ENCODE measurements around the gene BAZ1B. TPM values are rescaled to one million over a fixed set of nuclear protein-coding genes. Genes with fewer than 3 reads are reported as not detected.

BAZ1B gene
- total RNA-seq, 1 experiment from 2014 or later: 66.3 TPM

DNA sequence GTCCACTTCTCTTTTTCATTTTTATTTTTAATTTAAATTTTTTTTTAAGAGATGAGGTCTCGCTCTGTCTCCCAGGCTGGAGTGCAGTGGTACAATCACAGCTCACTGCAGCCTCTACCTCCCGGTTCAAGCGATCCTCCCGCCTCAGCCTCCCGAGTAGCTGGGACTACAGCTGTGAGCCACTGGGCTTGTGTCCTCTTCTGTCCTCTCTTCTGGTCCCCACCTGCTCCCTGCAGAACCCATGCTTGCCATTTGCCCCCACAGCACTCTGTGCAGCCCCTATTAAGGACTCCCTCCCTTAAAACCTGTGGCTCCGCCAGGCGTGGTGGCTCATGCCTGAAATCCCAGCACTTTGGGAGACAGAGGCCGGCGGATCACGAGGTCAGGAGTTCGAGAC lies 97.6 kb downstream of the BAZ1B start:
- H3K36me3 Mint-ChIP-seq: no peaks in the 10 kb centered on the region
- H3K9me3 Mint-ChIP-seq: no peaks in the 10 kb centered on the region
- CTCF ChIA-PET: interaction anchor here (0.7 to 2.8 kb wide), 9 partner anchors 9 to 106 kb away, joined by 3 to 21 read pairs (median 4); partner anchors contain the start of gene FZD9
- POLR2A ChIA-PET: interaction anchor here (1.0 kb wide), 1 partner anchor 84 kb away, joined by 3 read pairs; no protein-coding TSS in a partner anchor
- no peak overlapping the region for H3K27ac Mint-ChIP-seq
- DNase-seq (ENCODE audit: low spot score): no peak
- TF ChIP-seq ETV6 (CRISPR knock-in tag; IDR thresholded peaks at IDR 0.05): no peak
- TF ChIP-seq, protein P1, sequence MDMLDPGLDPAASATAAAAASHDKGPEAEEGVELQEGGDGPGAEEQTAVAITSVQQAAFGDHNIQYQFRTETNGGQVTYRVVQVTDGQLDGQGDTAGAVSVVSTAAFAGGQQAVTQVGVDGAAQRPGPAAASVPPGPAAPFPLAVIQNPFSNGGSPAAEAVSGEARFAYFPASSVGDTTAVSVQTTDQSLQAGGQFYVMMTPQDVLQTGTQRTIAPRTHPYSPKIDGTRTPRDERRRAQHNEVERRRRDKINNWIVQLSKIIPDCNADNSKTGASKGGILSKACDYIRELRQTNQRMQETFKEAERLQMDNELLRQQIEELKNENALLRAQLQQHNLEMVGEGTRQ (CRISPR knock-in tag; IDR thresholded peaks at IDR 0.05): no peak
- no peak for TF ChIP-seq RELA (CRISPR knock-in tag; IDR thresholded peaks at IDR 0.05; ENCODE audit: borderline replicate concordance)
- TF ChIP-seq, protein P2, sequence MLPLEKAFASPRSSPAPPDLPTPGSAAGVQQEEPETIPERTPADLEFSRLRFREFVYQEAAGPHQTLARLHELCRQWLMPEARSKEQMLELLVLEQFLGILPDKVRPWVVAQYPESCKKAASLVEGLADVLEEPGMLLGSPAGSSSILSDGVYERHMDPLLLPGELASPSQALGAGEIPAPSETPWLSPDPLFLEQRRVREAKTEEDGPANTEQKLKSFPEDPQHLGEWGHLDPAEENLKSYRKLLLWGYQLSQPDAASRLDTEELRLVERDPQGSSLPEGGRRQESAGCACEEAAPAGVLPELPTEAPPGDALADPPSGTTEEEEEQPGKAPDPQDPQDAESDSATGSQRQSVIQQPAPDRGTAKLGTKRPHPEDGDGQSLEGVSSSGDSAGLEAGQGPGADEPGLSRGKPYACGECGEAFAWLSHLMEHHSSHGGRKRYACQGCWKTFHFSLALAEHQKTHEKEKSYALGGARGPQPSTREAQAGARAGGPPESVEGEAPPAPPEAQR (CRISPR knock-in tag; IDR thresholded peaks at IDR 0.05): no peak
- TF ChIP-seq, protein P3, sequence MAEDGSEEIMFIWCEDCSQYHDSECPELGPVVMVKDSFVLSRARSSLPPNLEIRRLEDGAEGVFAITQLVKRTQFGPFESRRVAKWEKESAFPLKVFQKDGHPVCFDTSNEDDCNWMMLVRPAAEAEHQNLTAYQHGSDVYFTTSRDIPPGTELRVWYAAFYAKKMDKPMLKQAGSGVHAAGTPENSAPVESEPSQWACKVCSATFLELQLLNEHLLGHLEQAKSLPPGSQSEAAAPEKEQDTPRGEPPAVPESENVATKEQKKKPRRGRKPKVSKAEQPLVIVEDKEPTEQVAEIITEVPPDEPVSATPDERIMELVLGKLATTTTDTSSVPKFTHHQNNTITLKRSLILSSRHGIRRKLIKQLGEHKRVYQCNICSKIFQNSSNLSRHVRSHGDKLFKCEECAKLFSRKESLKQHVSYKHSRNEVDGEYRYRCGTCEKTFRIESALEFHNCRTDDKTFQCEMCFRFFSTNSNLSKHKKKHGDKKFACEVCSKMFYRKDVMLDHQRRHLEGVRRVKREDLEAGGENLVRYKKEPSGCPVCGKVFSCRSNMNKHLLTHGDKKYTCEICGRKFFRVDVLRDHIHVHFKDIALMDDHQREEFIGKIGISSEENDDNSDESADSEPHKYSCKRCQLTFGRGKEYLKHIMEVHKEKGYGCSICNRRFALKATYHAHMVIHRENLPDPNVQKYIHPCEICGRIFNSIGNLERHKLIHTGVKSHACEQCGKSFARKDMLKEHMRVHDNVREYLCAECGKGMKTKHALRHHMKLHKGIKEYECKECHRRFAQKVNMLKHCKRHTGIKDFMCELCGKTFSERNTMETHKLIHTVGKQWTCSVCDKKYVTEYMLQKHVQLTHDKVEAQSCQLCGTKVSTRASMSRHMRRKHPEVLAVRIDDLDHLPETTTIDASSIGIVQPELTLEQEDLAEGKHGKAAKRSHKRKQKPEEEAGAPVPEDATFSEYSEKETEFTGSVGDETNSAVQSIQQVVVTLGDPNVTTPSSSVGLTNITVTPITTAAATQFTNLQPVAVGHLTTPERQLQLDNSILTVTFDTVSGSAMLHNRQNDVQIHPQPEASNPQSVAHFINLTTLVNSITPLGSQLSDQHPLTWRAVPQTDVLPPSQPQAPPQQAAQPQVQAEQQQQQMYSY (CRISPR knock-in tag; IDR thresholded peaks at IDR 0.05): no peak
- TF ChIP-seq NFE2L1 (CRISPR knock-in tag; IDR thresholded peaks at IDR 0.05): no peak
- TF ChIP-seq SMAD4 (CRISPR knock-in tag; IDR thresholded peaks at IDR 0.05): no peak
- no peak for TF ChIP-seq ZNF416 (CRISPR knock-in tag; IDR thresholded peaks at IDR 0.05)
- TF ChIP-seq CBFB (CRISPR knock-in tag; IDR thresholded peaks at IDR 0.05; ENCODE audit: low read depth): no peak
- no peak for TF ChIP-seq SMAD3 (CRISPR knock-in tag; IDR thresholded peaks at IDR 0.05; ENCODE audit: borderline replicate concordance)
- TF ChIP-seq, protein P4, sequence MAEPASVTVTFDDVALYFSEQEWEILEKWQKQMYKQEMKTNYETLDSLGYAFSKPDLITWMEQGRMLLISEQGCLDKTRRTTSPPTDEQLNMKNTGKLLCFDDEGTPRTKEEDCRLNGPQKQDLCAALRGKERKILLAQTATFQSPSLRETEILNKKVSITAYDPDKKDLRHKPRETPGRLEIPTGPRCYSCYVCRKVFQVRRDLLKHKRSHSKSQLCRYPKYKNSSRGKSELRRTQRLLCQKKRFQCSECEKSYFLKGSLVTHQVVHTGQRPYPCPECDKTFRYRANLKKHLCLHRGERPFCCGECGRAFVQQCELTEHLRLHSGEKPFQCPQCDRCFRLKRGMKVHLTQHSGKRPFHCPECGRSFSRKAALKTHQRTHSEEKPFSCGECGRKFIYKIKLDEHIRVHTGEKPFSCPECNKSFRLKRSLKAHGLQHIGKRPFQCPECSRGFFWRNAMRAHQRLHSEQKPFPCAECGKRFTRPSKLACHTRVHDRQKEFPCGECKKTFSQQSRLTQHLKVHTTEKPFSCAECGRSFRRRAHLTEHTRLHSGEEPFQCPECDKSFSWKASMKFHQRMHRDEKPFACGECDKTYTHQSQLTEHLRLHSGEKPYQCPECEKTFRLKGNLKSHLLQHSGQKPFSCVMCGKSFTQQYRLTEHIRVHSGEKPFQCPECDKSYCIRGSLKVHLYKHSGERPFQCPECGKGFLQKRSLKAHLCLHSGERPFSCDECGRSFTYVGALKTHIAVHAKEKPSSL (CRISPR knock-in tag; conservative IDR thresholded peaks at IDR 0.05): no peak
- TF ChIP-seq, protein P5, sequence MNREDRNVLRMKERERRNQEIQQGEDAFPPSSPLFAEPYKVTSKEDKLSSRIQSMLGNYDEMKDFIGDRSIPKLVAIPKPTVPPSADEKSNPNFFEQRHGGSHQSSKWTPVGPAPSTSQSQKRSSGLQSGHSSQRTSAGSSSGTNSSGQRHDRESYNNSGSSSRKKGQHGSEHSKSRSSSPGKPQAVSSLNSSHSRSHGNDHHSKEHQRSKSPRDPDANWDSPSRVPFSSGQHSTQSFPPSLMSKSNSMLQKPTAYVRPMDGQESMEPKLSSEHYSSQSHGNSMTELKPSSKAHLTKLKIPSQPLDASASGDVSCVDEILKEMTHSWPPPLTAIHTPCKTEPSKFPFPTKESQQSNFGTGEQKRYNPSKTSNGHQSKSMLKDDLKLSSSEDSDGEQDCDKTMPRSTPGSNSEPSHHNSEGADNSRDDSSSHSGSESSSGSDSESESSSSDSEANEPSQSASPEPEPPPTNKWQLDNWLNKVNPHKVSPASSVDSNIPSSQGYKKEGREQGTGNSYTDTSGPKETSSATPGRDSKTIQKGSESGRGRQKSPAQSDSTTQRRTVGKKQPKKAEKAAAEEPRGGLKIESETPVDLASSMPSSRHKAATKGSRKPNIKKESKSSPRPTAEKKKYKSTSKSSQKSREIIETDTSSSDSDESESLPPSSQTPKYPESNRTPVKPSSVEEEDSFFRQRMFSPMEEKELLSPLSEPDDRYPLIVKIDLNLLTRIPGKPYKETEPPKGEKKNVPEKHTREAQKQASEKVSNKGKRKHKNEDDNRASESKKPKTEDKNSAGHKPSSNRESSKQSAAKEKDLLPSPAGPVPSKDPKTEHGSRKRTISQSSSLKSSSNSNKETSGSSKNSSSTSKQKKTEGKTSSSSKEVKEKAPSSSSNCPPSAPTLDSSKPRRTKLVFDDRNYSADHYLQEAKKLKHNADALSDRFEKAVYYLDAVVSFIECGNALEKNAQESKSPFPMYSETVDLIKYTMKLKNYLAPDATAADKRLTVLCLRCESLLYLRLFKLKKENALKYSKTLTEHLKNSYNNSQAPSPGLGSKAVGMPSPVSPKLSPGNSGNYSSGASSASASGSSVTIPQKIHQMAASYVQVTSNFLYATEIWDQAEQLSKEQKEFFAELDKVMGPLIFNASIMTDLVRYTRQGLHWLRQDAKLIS (CRISPR knock-in tag; IDR thresholded peaks at IDR 0.05; ENCODE audit: borderline replicate concordance): no peak
- TF ChIP-seq TEAD4 (CRISPR knock-in tag; IDR thresholded peaks at IDR 0.05): no peak
- TF ChIP-seq TEAD1 (CRISPR knock-in tag; IDR thresholded peaks at IDR 0.05): no peak
- no peak for TF ChIP-seq TP53 (CRISPR knock-in tag; IDR thresholded peaks at IDR 0.05)
- TF ChIP-seq, protein P6, sequence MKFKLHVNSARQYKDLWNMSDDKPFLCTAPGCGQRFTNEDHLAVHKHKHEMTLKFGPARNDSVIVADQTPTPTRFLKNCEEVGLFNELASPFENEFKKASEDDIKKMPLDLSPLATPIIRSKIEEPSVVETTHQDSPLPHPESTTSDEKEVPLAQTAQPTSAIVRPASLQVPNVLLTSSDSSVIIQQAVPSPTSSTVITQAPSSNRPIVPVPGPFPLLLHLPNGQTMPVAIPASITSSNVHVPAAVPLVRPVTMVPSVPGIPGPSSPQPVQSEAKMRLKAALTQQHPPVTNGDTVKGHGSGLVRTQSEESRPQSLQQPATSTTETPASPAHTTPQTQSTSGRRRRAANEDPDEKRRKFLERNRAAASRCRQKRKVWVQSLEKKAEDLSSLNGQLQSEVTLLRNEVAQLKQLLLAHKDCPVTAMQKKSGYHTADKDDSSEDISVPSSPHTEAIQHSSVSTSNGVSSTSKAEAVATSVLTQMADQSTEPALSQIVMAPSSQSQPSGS (CRISPR knock-in tag; IDR thresholded peaks at IDR 0.05; ENCODE audit: borderline replicate concordance, low read depth): no peak
- TF ChIP-seq, protein P7, sequence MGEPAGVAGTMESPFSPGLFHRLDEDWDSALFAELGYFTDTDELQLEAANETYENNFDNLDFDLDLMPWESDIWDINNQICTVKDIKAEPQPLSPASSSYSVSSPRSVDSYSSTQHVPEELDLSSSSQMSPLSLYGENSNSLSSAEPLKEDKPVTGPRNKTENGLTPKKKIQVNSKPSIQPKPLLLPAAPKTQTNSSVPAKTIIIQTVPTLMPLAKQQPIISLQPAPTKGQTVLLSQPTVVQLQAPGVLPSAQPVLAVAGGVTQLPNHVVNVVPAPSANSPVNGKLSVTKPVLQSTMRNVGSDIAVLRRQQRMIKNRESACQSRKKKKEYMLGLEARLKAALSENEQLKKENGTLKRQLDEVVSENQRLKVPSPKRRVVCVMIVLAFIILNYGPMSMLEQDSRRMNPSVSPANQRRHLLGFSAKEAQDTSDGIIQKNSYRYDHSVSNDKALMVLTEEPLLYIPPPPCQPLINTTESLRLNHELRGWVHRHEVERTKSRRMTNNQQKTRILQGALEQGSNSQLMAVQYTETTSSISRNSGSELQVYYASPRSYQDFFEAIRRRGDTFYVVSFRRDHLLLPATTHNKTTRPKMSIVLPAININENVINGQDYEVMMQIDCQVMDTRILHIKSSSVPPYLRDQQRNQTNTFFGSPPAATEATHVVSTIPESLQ (CRISPR knock-in tag; IDR thresholded peaks at IDR 0.05): no peak
- TF ChIP-seq, protein P8, sequence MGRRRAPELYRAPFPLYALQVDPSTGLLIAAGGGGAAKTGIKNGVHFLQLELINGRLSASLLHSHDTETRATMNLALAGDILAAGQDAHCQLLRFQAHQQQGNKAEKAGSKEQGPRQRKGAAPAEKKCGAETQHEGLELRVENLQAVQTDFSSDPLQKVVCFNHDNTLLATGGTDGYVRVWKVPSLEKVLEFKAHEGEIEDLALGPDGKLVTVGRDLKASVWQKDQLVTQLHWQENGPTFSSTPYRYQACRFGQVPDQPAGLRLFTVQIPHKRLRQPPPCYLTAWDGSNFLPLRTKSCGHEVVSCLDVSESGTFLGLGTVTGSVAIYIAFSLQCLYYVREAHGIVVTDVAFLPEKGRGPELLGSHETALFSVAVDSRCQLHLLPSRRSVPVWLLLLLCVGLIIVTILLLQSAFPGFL (CRISPR knock-in tag; IDR thresholded peaks at IDR 0.05; ENCODE audit: borderline replicate concordance): no peak
- H3K4me1 Mint-ChIP-seq: peaks cover 3% of the 10 kb centered on the region; the same call in 1 of the 2 replicates
- peak overlapping the region; percentile 55 for H3K4me3 Mint-ChIP-seq
- no peaks in the 10 kb centered on the region for H3K27me3 Mint-ChIP-seq (ENCODE audit: low read depth)
- ATAC-seq: no peak

Data from WTC11 (cell line).